ENCODE data around the gene SUPT6H.
"Not testable (repeated sequence)": the region's sequence is repeated elsewhere in the genome, so short reads cannot be mapped to it uniquely, and the experiment has no call there.

The SUPT6H gene

GRCh38 chr17:28655160-28655559 lies 6.8 kb upstream of the SUPT6H start:
- no peak for DNase-seq

DNA sequence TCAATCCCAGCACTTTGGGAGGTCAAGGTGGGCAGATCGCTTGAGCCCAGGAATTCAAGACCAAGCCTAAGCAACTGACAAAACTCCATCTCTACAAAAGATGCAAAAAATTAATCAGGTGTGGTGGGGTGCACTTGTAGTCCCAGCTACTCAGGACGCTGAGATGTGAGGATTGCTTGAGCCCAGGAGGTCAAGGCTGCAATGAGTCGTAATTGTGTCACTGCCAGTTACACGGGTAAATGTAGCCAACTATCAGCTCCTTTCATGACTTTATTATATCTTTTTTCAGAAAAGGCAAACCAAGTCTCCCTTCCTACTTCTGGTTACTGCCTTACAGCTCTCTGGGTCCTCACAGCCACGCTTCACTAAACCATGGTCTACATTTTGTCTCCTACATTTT lies 4.2 kb upstream of the SUPT6H start:
- no peak for DNase-seq

- DNase-seq, result not testable (repeated sequence)
These were observed 3.7 kb upstream of the SUPT6H start for GRCh38 chr17:28658342-28658741.

DNA sequence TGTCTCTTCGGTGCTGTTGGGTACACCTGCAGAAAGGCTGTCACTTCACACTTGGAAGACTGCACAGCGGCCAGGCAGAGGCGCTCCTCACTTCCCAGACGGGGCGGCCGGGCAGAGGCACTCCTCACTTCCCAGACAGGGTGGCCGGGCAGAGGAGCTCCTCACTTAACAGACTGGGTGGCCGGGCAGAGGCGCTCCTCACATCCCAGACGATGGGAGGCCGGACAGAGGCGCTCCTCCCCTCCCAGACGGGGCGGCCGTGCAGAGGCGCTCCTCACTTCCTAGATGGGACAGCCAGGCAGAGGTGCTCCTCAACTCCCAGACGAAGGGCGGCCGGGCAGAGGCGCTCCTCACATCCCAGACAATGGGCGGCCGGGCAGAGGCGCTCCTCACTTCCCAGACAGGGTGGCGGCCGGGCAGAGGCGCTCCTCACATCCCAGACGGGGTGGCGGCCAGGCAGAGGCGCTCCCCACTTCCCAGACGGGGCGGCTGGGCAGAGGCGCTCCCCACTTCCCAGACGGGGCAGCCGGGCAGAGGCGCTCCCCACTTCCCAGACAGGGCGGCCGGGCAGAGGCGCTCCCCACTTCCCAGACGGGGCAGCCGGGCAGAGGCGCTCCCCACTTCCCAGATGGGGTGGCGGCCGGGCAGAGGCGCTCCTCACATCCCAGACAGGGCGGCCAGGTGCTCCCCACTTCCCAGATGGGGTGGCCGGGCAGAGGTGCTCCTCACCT lies 3.1 kb upstream of the SUPT6H start:
- not testable (repeated sequence) for DNase-seq

- DNase-seq, result not testable (repeated sequence)
These were observed 2.5 kb upstream of the SUPT6H start for GRCh38 chr17:28659497-28659881.

- no peak for DNase-seq
These were observed 473 bp downstream of the SUPT6H start for GRCh38 chr17:28662527-28662829.

GRCh38 chr17:28663723-28664122 lies 1.7 kb downstream of the SUPT6H start:
- DNase-seq, result no peak

- no peak for DNase-seq
These were observed 4.0 kb downstream of the SUPT6H start for GRCh38 chr17:28665994-28666393.

DNA sequence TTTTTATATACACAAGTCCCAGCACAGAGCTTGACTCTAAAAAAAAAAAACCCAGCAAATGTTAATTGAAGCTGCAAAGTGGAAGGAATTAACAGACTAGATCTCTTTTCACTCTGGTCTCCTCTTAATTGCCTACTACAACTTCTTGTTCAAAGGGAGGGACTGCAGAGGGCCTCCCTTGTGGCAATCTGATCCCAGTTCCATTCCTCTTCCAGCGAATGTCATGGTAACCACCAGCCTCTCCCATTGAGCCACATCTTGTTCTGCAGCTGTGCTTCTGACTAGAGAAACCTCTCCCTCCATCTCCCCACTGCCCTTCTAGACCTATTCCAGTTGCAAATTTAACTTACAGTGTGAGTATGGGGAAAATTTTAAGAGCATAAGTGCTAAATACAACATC lies 5.9 kb downstream of the SUPT6H start:
- no peak for DNase-seq

- no peak for DNase-seq
These were observed 7.9 kb downstream of the SUPT6H start for GRCh38 chr17:28669918-28670317.

- DNase-seq, result no peak
These were observed 13.5 kb downstream of the SUPT6H start for GRCh38 chr17:28675490-28675889.

- no peak for DNase-seq
These were observed 14.0 kb downstream of the SUPT6H start for GRCh38 chr17:28675980-28676379.

DNA sequence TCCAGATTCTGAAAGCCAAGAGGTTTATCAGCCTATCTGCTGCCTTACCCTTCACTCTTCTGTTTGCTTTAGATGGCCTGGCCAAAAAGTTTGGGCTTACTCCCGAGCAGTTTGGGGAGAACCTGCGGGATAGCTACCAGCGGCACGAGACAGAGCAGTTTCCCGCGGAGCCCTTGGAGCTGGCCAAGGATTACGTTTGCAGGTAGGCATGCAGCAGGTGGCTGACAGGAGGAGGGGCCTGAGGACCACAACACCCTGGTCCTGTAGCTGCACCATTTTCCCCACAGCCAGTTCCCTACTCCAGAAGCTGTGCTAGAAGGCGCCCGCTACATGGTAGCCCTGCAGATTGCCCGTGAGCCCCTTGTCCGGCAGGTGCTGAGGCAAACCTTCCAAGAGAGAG lies 20.6 kb downstream of the SUPT6H start:
- no peak for DNase-seq

GRCh38 chr17:28684963-28685362 lies 23.0 kb downstream of the SUPT6H start:
- no peak for DNase-seq

GRCh38 chr17:28685366-28685765 lies 23.4 kb downstream of the SUPT6H start:
- no peak for DNase-seq

- no peak for DNase-seq
These were observed 24.3 kb downstream of the SUPT6H start for GRCh38 chr17:28686296-28686695.

DNA sequence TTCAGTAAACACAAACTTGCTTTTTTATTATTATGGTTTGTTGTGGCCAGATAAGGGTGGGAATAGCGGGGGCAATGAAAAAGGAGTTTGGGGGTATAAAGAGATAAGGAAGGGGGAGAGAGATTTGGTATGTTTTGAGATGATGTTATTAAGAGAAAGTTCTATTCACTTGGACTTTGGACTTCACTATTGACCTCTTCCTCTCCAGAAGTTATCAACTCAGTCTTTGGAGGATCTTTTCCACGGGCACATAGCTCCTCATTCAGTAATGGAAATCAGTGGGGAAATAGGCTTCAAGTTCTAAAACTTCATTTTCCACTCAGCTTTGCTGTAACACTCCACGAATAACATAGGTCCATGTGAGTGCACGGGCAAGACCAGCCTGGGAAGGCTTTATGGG lies 26.5 kb downstream of the SUPT6H start:
- no peak for DNase-seq

- no peak for DNase-seq
These were observed 27.0 kb downstream of the SUPT6H start for GRCh38 chr17:28689011-28689410.

- DNase-seq, result no peak
These were observed 31.9 kb downstream of the SUPT6H start for GRCh38 chr17:28693869-28694268.

DNA sequence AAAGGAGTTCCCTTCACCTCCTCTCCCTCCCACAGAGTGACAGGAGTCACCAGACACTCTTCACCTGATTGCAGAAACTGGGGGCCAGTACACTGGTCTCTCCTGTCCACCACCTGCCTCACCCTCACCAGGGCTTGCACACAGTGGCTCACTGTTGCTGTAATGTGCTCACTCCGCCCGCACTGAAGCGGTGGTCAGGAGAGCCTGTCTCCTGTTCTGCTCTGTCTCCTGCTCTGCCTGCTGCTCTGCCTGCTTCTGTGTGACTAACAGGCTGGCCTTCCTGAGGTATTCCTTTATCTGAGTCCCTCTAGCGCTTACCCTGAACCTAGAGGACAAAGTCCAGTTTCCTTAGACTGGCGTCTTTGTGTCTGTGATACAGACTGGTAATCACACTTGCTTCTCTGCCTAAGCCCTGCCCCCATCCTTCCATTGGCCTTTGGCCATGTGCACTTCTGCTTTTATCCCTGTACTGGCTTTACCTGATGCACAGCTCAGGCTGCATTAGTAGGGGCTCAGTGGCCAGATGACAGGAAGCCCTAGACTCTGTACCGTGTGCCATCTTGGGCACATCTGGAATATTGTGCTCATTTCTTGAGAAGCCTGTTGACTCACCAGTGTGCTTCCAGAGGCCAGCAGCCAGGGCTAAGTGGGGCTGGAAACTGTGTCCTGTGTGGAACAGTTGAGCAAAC lies 36.4 kb downstream of the SUPT6H start:
- DNase-seq, result no peak

DNA sequence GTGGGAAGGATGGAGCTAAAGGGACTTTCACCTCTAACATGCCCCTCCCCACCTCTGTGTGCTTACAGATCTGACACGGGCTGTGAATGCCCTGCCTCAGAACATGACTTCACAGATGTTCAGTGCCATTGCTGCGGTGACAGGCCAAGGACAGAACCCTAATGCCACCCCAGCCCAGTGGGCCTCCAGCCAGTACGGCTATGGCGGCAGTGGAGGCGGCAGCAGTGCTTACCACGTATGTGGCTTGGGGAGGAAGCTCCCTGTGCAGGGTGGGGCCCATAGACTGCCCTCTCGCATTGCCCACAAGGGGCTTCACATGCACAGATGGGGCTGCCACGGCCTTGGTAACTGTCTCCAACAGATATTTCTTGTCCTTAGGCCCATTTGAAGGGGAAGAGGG lies 38.3 kb downstream of the SUPT6H start:
- DNase-seq, result no peak

GRCh38 chr17:28700830-28701492 lies 39.0 kb downstream of the SUPT6H start:
- DNase-seq, result no peak

DNA sequence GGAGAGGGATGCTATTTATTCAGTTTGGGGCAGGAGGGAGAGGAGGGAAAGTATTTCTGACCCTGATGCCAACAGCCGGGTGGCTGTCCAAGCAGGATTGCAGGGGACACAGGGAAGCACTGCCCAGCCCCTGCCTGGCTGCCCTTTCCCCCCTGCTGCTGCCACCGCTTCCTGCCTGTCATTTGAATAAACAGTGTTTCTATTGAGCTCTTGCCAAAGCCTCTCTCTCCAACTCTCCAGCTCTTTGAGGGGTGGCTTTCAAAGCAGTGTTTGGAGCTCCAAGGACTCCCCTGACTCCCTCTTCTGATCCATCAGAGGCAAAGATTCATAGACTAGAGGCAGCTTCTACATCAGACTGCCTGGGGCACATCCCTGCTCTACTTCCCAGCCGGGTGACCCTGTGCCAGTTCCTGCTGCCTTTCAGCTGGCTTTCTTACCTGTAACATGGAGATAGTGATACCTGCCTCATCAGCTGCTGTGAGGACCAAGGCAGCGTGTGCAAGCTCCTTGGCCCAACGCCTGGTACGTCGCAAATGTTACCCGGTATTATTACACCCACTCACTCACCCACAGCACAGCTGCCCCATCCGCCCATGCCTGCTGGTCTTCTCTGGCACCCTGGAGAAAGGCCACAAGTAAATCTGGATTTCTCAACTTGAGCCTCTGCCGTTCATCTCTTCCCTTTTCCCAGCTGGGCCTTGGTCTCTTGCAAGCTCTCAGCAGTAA lies 40.2 kb downstream of the SUPT6H start:
- DNase-seq, result no peak

DNA sequence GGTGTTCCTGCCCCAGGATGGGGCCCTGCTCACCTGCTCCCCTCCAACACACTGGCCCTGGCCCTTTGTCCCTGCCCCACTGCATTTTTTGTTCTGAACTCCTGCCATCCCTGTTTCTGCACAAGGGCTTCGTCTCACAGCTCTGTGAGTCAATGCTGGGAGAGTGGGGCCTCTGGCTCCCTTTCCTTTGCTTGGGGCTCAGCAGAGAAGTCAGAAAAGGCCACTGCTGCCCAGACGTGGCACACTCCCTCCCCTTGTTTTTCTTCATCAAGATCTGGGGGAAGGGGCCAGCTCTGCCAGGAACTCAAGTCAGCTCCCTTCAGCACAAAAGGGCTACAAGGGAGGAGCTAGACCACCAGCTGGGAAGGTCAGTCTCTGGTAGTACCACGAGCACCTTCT lies 40.7 kb downstream of the SUPT6H start:
- no peak for DNase-seq
